ENCODE results near the gene PRKD2.

- no peak for TF ChIP-seq POLR2A (IDR thresholded peaks at IDR 0.05; ENCODE audit: low read length)
- TF ChIP-seq GATA1 (IDR thresholded peaks at IDR 0.05; ENCODE audit: low read depth, low read length) = no peak
Observed at GRCh38 chr19:46644720-46645119, 72.2 kb downstream of the PRKD2 start.
